Effector memory CD4-positive, alpha-beta T cell (primary cell): ENCODE measurements around the gene MFSD6.

ENCODE experiments used
- DNase-seq, 3 donors: peaks; one replicate each; pipeline ENCODE4 v3.0.0-alpha.2; 2020
- H3K27ac ChIP-seq: 2 replicates; pipeline ENCODE4 v1.7.0; 2013; ENCODE audit warnings: mild to moderate bottlenecking, low read length, moderate library complexity; ENCODE audit not compliant: insufficient read depth, poor library complexity, severe bottlenecking
- H3K27me3 ChIP-seq: replicated peaks from 2 replicates; pipeline ENCODE4 v1.7.0; 2013; ENCODE audit warnings: mild to moderate bottlenecking, low read length; ENCODE audit not compliant: insufficient read depth, control insufficient read depth, poor library complexity, severe bottlenecking
- H3K36me3 ChIP-seq: 2 replicates; pipeline ENCODE4 v1.7.0; 2013; ENCODE audit warnings: mild to moderate bottlenecking, low read length, moderate library complexity; ENCODE audit not compliant: control insufficient read depth, insufficient read depth
- H3K4me1 ChIP-seq: 2 replicates; pipeline ENCODE4 v1.7.0; 2013; ENCODE audit warnings: low read length, mild to moderate bottlenecking; ENCODE audit not compliant: control insufficient read depth, insufficient read depth, poor library complexity, severe bottlenecking
- H3K4me3 ChIP-seq: 2 replicates; pipeline ENCODE4 v1.7.0; 2013; ENCODE audit warnings: low read length, low read depth, mild to moderate bottlenecking; ENCODE audit not compliant: insufficient read depth, poor library complexity, severe bottlenecking
- H3K9me3 ChIP-seq: 2 replicates; pipeline ENCODE4 v1.7.0; 2013; ENCODE audit warnings: mild to moderate bottlenecking, low read length, moderate library complexity; ENCODE audit not compliant: control insufficient read depth

The MFSD6 gene

DNA sequence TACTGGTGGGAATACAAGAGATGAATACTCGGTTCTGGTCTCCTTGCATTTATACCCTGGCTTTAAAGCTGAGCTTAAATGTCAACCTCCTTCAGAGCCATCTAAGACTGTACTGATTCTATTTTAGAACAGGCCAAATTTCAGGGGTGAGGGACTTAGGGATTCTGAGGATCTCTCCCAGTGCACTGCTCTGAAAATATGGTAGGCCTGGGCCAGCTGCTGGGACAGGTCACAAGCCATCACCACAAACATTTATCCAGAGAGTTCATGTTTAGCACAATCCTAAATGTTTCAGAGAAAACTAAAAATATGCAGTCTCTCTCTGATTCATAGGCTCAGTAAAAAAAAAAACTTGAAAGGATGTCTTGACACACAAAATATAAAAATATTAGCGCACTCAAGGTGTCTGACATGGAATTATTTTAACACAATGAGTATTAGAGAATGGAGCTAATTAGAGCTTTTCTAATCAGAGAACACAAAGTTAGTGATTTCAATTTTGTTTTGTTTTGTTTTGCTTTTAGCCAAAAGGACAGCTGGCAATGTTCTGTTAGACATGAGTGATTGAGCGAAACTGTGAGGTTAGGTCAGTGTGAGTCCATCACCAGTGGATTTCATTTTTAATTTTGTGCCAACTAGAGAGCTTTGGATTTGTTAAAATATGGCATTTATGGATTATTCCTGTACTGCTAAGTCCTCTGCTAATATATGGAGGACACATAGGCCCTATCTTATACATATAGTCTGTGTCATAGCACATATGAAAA, 38.8 kb downstream of the MFSD6 start:
- H3K27ac ChIP-seq, result no peak overlapping the region
- peaks cover 5% of the 10 kb centered on the region for H3K4me1 ChIP-seq

GRCh38 chr2:190447766-190448165, 39.6 kb downstream of the MFSD6 start:
- H3K4me1 ChIP-seq, result peaks cover 5% of the 10 kb centered on the region
- no peak overlapping the region for H3K4me3 ChIP-seq
- H3K27me3 ChIP-seq, result no peaks in the 10 kb centered on the region
- no peak overlapping the region for H3K27ac ChIP-seq
- H3K9me3 ChIP-seq, result no peaks in the 10 kb centered on the region
- no peak for DNase-seq
- H3K36me3 ChIP-seq, result no peaks in the 10 kb centered on the region

More for the DNA sequence above, 38.8 kb downstream of the MFSD6 start:
- DNase-seq, result no peak
- Histone ChIP-seq H3K9me3 (no peaks in the 10 kb centered on the region), H3K36me3 (no peaks in the 10 kb centered on the region), H3K27me3 (no peaks in the 10 kb centered on the region), H3K4me3 (no peak overlapping the region)

DNA sequence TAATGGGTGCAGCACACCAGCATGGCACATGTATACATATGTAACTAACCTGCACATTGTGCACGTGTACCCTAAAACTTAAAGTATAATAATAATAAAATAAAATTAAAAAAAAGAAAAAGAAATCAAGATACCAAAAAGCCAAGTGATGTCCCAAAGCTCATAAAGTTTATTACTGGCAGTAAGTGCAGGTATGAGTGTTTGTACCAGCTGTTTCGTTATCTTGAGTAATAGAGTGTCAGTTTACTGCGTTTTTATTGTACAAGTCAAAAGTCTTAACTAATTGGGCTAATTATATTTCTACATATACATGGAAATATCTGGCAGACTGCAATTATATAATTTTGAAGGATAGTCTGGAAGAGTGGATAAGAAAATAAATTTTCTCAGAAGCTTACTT, 41.8 kb downstream of the MFSD6 start:
- Histone ChIP-seq H3K4me1 (no peaks in the 10 kb centered on the region), H3K27me3 (no peaks in the 10 kb centered on the region), H3K36me3 (peaks cover 5% of the 10 kb centered on the region), H3K27ac (no peak overlapping the region), H3K9me3 (no peaks in the 10 kb centered on the region), H3K4me3 (no peak overlapping the region)
- DNase-seq, result no peak

- Histone ChIP-seq H3K36me3 (peaks cover 5% of the 10 kb centered on the region), H3K9me3 (no peaks in the 10 kb centered on the region), H3K4me1 (no peaks in the 10 kb centered on the region), H3K27ac (no peak overlapping the region), H3K27me3 (no peaks in the 10 kb centered on the region), H3K4me3 (no peak overlapping the region)
- DNase-seq, result no peak
Observed at GRCh38 chr2:190450363-190450762, 42.2 kb downstream of the MFSD6 start.

GRCh38 chr2:190451561-190452176, 43.5 kb downstream of the MFSD6 start:
- no peaks in the 10 kb centered on the region for H3K9me3 ChIP-seq
- no peak overlapping the region for H3K4me3 ChIP-seq
- no peak overlapping the region for H3K27ac ChIP-seq
- H3K36me3 ChIP-seq, result peaks cover 5% of the 10 kb centered on the region
- no peaks in the 10 kb centered on the region for H3K27me3 ChIP-seq
- no peaks in the 10 kb centered on the region for H3K4me1 ChIP-seq
- no peak for DNase-seq

- Histone ChIP-seq H3K27ac (no peak overlapping the region), H3K4me3 (no peak overlapping the region), H3K9me3 (no peaks in the 10 kb centered on the region), H3K36me3 (peaks cover 8% of the 10 kb centered on the region), H3K4me1 (no peaks in the 10 kb centered on the region), H3K27me3 (no peaks in the 10 kb centered on the region)
- DNase-seq, result no peak
Observed at GRCh38 chr2:190452433-190452832, 44.3 kb downstream of the MFSD6 start.

- peaks cover 12% of the 10 kb centered on the region for H3K36me3 ChIP-seq
Observed at GRCh38 chr2:190454795-190455194, 46.6 kb downstream of the MFSD6 start.

DNA sequence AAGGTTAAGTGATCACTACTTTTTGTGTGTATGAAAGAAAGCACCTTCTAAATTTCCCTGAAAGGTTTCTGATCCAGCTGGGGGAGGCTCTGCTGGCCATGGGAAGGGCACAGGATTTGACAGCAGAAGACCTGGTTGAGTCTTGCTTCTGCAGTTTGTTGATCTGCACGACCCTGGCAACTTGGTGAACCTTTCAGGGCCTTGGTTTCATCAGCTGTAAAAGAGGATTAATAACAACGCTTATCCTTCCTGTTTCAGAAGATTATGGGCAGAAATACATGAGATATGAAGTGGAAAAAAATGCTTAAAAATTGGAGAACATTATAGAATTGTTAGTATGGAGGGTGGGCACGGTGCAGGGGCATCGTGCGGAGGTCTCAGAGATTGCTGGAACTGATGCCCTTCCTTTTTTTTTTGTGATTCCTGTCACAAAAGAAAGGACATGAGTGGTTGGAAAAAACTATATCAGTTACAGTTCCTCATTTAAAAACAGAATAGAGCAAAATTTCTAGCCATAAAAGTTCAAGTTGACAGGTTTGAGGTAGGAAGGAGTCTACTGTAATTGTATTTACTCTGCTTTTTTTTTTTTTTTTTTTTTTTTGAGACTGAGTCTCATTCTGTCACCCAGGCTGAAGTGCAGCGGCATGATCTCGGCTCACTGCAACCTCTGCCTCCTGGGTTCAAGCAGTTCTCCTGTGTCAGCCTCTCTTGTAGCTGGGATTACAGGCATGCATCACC, 47.4 kb downstream of the MFSD6 start:
- Histone ChIP-seq H3K9me3 (no peaks in the 10 kb centered on the region), H3K27ac (no peak overlapping the region), H3K4me3 (no peak overlapping the region), H3K27me3 (no peaks in the 10 kb centered on the region), H3K4me1 (no peaks in the 10 kb centered on the region), H3K36me3 (peaks cover 12% of the 10 kb centered on the region)
- no peak for DNase-seq

More at GRCh38 chr2:190454795-190455194, 46.6 kb downstream of the MFSD6 start:
- no peaks in the 10 kb centered on the region for H3K9me3 ChIP-seq
- no peak overlapping the region for H3K27ac ChIP-seq
- H3K27me3 ChIP-seq, result no peaks in the 10 kb centered on the region
- no peak overlapping the region for H3K4me3 ChIP-seq
- no peaks in the 10 kb centered on the region for H3K4me1 ChIP-seq
- no peak for DNase-seq

GRCh38 chr2:190456833-190457232, 48.7 kb downstream of the MFSD6 start:
- Histone ChIP-seq H3K4me1 (no peaks in the 10 kb centered on the region), H3K9me3 (no peaks in the 10 kb centered on the region), H3K4me3 (no peak overlapping the region), H3K36me3 (peaks cover 12% of the 10 kb centered on the region), H3K27me3 (no peaks in the 10 kb centered on the region), H3K27ac (no peak overlapping the region)
- DNase-seq, result no peak

DNA sequence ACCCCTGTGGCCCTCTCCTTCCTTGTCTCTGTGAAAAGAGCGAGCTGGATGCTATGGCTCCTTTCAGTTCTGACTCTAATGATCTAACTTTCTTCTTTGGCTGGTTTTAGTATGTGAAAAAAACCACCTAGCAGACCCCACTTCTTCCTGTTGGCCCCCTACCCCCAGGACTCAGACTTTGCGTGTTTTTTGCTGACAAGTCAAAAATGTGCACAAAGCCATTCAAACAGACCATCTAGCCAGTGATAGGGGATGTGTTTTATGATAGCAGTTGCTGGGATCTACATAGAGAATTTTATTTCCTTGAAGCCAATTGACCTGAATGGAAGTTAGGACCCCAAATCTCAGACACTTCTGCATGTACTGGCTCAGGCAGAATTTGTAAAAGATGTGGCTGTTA, 49.1 kb downstream of the MFSD6 start:
- DNase-seq, result no peak
- H3K9me3 ChIP-seq, result no peaks in the 10 kb centered on the region
- no peak overlapping the region for H3K27ac ChIP-seq
- no peak overlapping the region for H3K4me3 ChIP-seq
- no peaks in the 10 kb centered on the region for H3K4me1 ChIP-seq
- H3K27me3 ChIP-seq, result no peaks in the 10 kb centered on the region
- peaks cover 12% of the 10 kb centered on the region for H3K36me3 ChIP-seq
